Measurements from ENCODE around the gene FBXO10. TPM values are rescaled to one million over a fixed set of nuclear protein-coding genes. Genes with fewer than 3 reads are reported as not detected.
"Not testable (repeated sequence)": the region's sequence is repeated elsewhere in the genome, so short reads cannot be mapped to it uniquely, and the experiment has no call there.

FBXO10 gene
- polyA plus RNA-seq, 1 donor: 5.7 TPM

GRCh38 chr9:37467530-37467929 is 108.7 kb downstream of the FBXO10 start:
- not testable (repeated sequence) for H3K27ac ChIP-seq (ENCODE audit: low read length); H3K36me3 ChIP-seq (ENCODE audit: control insufficient read depth, insufficient read depth, low read length); DNase-seq; H3K27me3 ChIP-seq (ENCODE audit: control insufficient read depth, insufficient read depth, low read length); H3K4me3 ChIP-seq (ENCODE audit: low read length); H3K9me3 ChIP-seq (ENCODE audit: control insufficient read depth, low read depth, low read length); H3K4me1 ChIP-seq (ENCODE audit: control insufficient read depth, insufficient read depth, low read length)
- no CpG with 5 or more reads among the region's 17 CpGs for WGBS (ENCODE audit: insufficient coverage, low lambda C conversion rate)

GRCh38 chr9:37466037-37466709 is 110.0 kb downstream of the FBXO10 start:
- Histone ChIP-seq H3K27ac (ENCODE audit: low read length) (peak overlapping the region; percentile 94), H3K36me3 (ENCODE audit: control insufficient read depth, insufficient read depth, low read length) (no peaks in the 10 kb centered on the region), H3K9me3 (ENCODE audit: control insufficient read depth, low read depth, low read length) (no peaks in the 10 kb centered on the region), H3K4me1 (ENCODE audit: control insufficient read depth, insufficient read depth, low read length) (peaks cover 5% of the 10 kb centered on the region), H3K4me3 (ENCODE audit: low read length) (peak overlapping the region; percentile 84), H3K27me3 (ENCODE audit: control insufficient read depth, insufficient read depth, low read length) (no peaks in the 10 kb centered on the region)
- DNase-seq: peak in 1 of 2 donors; percentile 74
- WGBS (ENCODE audit: insufficient coverage, low lambda C conversion rate): no CpG with 5 or more reads among the region's 47 CpGs

- Histone ChIP-seq H3K4me3 (ENCODE audit: low read length) (peak within 1 kb of the TSS; percentile 84), H3K36me3 (ENCODE audit: control insufficient read depth, insufficient read depth, low read length) (no peaks in the 10 kb centered on the region), H3K27ac (ENCODE audit: low read length) (peak within 1 kb of the TSS; percentile 94), H3K27me3 (ENCODE audit: control insufficient read depth, insufficient read depth, low read length) (no peaks in the 10 kb centered on the region), H3K9me3 (ENCODE audit: control insufficient read depth, low read depth, low read length) (no peaks in the 10 kb centered on the region), H3K4me1 (ENCODE audit: control insufficient read depth, insufficient read depth, low read length) (peaks cover 5% of the 10 kb centered on the region)
- peak; percentile 99 to 100 for DNase-seq
- 0% methylated on average over 3 of the region's 52 CpGs for WGBS (ENCODE audit: insufficient coverage, low lambda C conversion rate)
These were observed 110.7 kb downstream of the FBXO10 start, which contains the start of gene ZBTB5 for GRCh38 chr9:37465249-37466036. TSS of gene ZBTB5 (minus strand) at chr9:37465450. CDS start at chr9:37442551, 22,899 bp downstream.

- Histone ChIP-seq H3K4me1 (ENCODE audit: control insufficient read depth, insufficient read depth, low read length) (peaks cover 5% of the 10 kb centered on the region), H3K9me3 (ENCODE audit: control insufficient read depth, low read depth, low read length) (no peaks in the 10 kb centered on the region), H3K36me3 (ENCODE audit: control insufficient read depth, insufficient read depth, low read length) (no peaks in the 10 kb centered on the region), H3K4me3 (ENCODE audit: low read length) (peak overlapping the region; percentile 84), H3K27me3 (ENCODE audit: control insufficient read depth, insufficient read depth, low read length) (no peaks in the 10 kb centered on the region), H3K27ac (ENCODE audit: low read length) (peak overlapping the region; percentile 93)
- WGBS (ENCODE audit: insufficient coverage, low lambda C conversion rate): no CpG with 5 or more reads among the region's 47 CpGs
- DNase-seq: peak in 1 of 2 donors; percentile 87
These were observed 111.5 kb downstream of the FBXO10 start for GRCh38 chr9:37464426-37465248.

- no CpG with 5 or more reads among the region's 3 CpGs for WGBS (ENCODE audit: insufficient coverage, low lambda C conversion rate)
- no peaks in the 10 kb centered on the region for H3K36me3 ChIP-seq (ENCODE audit: control insufficient read depth, insufficient read depth, low read length)
- peaks cover 5% of the 10 kb centered on the region for H3K4me1 ChIP-seq (ENCODE audit: control insufficient read depth, insufficient read depth, low read length)
- DNase-seq: peak in 1 of 2 donors; percentile 24
- H3K9me3 ChIP-seq (ENCODE audit: control insufficient read depth, low read depth, low read length): no peaks in the 10 kb centered on the region
- peak overlapping the region; percentile 84 for H3K4me3 ChIP-seq (ENCODE audit: low read length)
- peak overlapping the region; percentile 93 for H3K27ac ChIP-seq (ENCODE audit: low read length)
- H3K27me3 ChIP-seq (ENCODE audit: control insufficient read depth, insufficient read depth, low read length): no peaks in the 10 kb centered on the region
These were observed 112.2 kb downstream of the FBXO10 start for GRCh38 chr9:37464006-37464405.

Other genes starting within 250 kb of the FBXO10 start
- gene GRHPR, start 153.7 kb downstream of the FBXO10 start, polyA plus RNA-seq: 115 TPM
- gene ZBTB5, start 110.9 kb downstream of the FBXO10 start, polyA plus RNA-seq: 16.2 TPM
- 17.4 TPM for gene POLR1E, start 90.4 kb downstream of the FBXO10 start, polyA plus RNA-seq
- gene TOMM5, start 16.2 kb upstream of the FBXO10 start, polyA plus RNA-seq: 135 TPM
- gene FRMPD1, start 74.6 kb upstream of the FBXO10 start, polyA plus RNA-seq: 0.61 TPM
- 25.0 TPM for gene TRMT10B, start 177.4 kb upstream of the FBXO10 start, polyA plus RNA-seq
- 33.6 TPM for gene EXOSC3, start 208.7 kb upstream of the FBXO10 start, polyA plus RNA-seq
- gene DCAF10, start 224.4 kb upstream of the FBXO10 start, polyA plus RNA-seq: 24.1 TPM

Measured in large intestine (tissue), 3 donors.